Choroid plexus epithelial cell (primary cell): Measurements from ENCODE around the gene KRTAP5-6.

Source experiments
- DNase-seq: peaks from one replicate; pipeline ENCODE4 v3.0.0-alpha.2; 2010; ENCODE audit warnings: low read depth
- H3K4me3 ChIP-seq: 2 replicates; pipeline ENCODE4 v1.5.1; 2011; ENCODE audit warnings: low read depth, mild to moderate bottlenecking, control low read depth, low read length, moderate library complexity
- CTCF ChIP-seq: conservative IDR thresholded peaks from 2 replicates; pipeline ENCODE4 v1.5.1; 2011; ENCODE audit warnings: low read depth, mild to moderate bottlenecking, control low read depth, inconsistent platforms, low read length, moderate library complexity

The KRTAP5-6 gene

GRCh38 chr11:1742371-1742770 lies 45.4 kb downstream of the KRTAP5-6 start:
- H3K4me3 ChIP-seq, result no peak overlapping the region
- no peak for TF ChIP-seq CTCF
- DNase-seq, result no peak

- TF ChIP-seq CTCF, result no peak
- no peak for DNase-seq
- no peak overlapping the region for H3K4me3 ChIP-seq
These were observed 46.0 kb downstream of the KRTAP5-6 start for GRCh38 chr11:1742869-1743584.

GRCh38 chr11:1743585-1744136 lies 46.7 kb downstream of the KRTAP5-6 start:
- TF ChIP-seq CTCF, result no peak
- no peak overlapping the region for H3K4me3 ChIP-seq
- no peak for DNase-seq

- no peak for DNase-seq
- no peak overlapping the region for H3K4me3 ChIP-seq
- no peak for TF ChIP-seq CTCF
These were observed 47.3 kb downstream of the KRTAP5-6 start for GRCh38 chr11:1744137-1744886.

GRCh38 chr11:1744891-1745700 lies 48.1 kb downstream of the KRTAP5-6 start:
- no peak for DNase-seq
- no peak for TF ChIP-seq CTCF
- no peak overlapping the region for H3K4me3 ChIP-seq

- TF ChIP-seq CTCF, result no peak
- H3K4me3 ChIP-seq, result no peak overlapping the region
- DNase-seq, result no peak
These were observed 48.8 kb downstream of the KRTAP5-6 start for GRCh38 chr11:1745701-1746320.
